ENCODE results near the gene PWWP2B. TPM values are rescaled to one million over a fixed set of nuclear protein-coding genes. Genes with fewer than 3 reads are reported as not detected.
A peak's percentile ranks its signal among the peaks of the same experiment; 100 is the strongest.

Gene PWWP2B
- total and polyA plus RNA-seq, 2 of the 4 experiments (the other 2 are of a cell fraction) = 1.7 to 2.2 TPM

GRCh38 chr10:132415255-132415654 lies 18.3 kb downstream of the PWWP2B start:
- peak overlapping the region; percentile 85; the same call in 1 of the 2 replicates for H3K23ac ChIP-seq (ENCODE audit: low read depth, low read length)
- no peaks in the 10 kb centered on the region for H3K27me3 ChIP-seq (ENCODE audit: control insufficient read depth, insufficient read depth, low read length)
- H3K56ac ChIP-seq (ENCODE audit: extremely low read depth, insufficient read depth, low read length) = no peak overlapping the region
- no TSS peak for BruUV-seq (replicated peaks)
- H2BK120ac ChIP-seq (ENCODE audit: low read depth, low read length) = no peak overlapping the region
- no peak overlapping the region for H3K18ac ChIP-seq (ENCODE audit: low read depth, low read length)
- no peak overlapping the region for H4K5ac ChIP-seq (ENCODE audit: low read depth, low read length)
- POLR2A ChIA-PET (ENCODE audit: unreplicated experiment) = no interaction called here
- DNase-seq (no peak), ATAC-seq (ENCODE audit: low read depth) (no peak)
- CTCF ChIA-PET = no interaction called here
- H3K36me3 ChIP-seq (ENCODE audit: control insufficient read depth, insufficient read depth, low read length) = no peaks in the 10 kb centered on the region
- H3K4me3 ChIP-seq (ENCODE audit: insufficient read depth, low read depth, low read length) = no peak overlapping the region
- in situ Hi-C loops (cut with MboI; ENCODE audit: low sequenced_read_pairs) = no loop called here
- H4K8ac ChIP-seq (ENCODE audit: low read depth in 2 of 2, low read length in 2 of 2) = no peak overlapping the region
- peak overlapping the region; percentile 65; the same call in 1 of the 2 replicates for H2AK5ac ChIP-seq (ENCODE audit: low read depth, low read length)
- no peak overlapping the region for H2AFZ ChIP-seq (replicated peaks; ENCODE audit: low read length, poor library complexity)
- peak overlapping the region; percentile 80 for H2BK5ac ChIP-seq (ENCODE audit: low read depth, low read length, poor library complexity, severe bottlenecking)
- dilution Hi-C loops (cut with HindIII; ENCODE audit: low sequenced_read_pairs, unreplicated experiment) = no loop called here
- 83 to 100% methylated on average over 1 to 5 of the region's 5 CpGs for WGBS, 2 experiments (ENCODE audit: extremely low coverage in 2 of 2, insufficient read length in 1 of 2)
- intact Hi-C loops (cut with micrococcal nuclease) = no loop called here
- H4K91ac ChIP-seq (ENCODE audit: insufficient read depth, low read depth, low read length) = no peak overlapping the region
- no peak overlapping the region for H3K4me2 ChIP-seq (ENCODE audit: low read depth, low read length)
- no peak overlapping the region for H3K27ac ChIP-seq (ENCODE audit: insufficient read depth, low read length)
- peaks cover 1% of the 10 kb centered on the region; the same call in 1 of the 2 replicates for H3K4me1 ChIP-seq (ENCODE audit: control insufficient read depth, insufficient read depth, low read length)
- 0 out of 2 replicates have a peak overlapping the region, but pooled peaks have one; percentile 59 for H3K14ac ChIP-seq (replicated peaks; ENCODE audit: low read depth, low read length)
- no peak overlapping the region for H2BK15ac ChIP-seq (ENCODE audit: low read depth, low read length)
- H2AK9ac ChIP-seq (replicated peaks; ENCODE audit: low read depth, low read length, poor library complexity) = peak overlapping the region; percentile 61
- TF ChIP-seq MXI1 (IDR thresholded peaks at IDR 0.05; ENCODE audit: borderline replicate concordance, low read depth, low read length) (no peak), RAD21 (IDR thresholded peaks at IDR 0.05; ENCODE audit: low read length) (no peak), POLR2A (IDR thresholded peaks at IDR 0.05; ENCODE audit: low read depth, low read length) (no peak), MAZ (IDR thresholded peaks at IDR 0.05; ENCODE audit: borderline replicate concordance, low read depth, low read length) (no peak)
- no peak overlapping the region for H3K4ac ChIP-seq (ENCODE audit: low read depth, low read length)
- H3K9me1 ChIP-seq (ENCODE audit: insufficient read depth, low read length) = peaks cover 9% of the 10 kb centered on the region
- peaks cover 0 to 14% of the 10 kb centered on the region in 2 experiments; a peak in 2 of 4 replicates for H3K79me1 ChIP-seq (ENCODE audit: low read depth in 1 of 2, low read length in 2 of 2)
- H2BK20ac ChIP-seq (ENCODE audit: low read depth, low read length) = no peak overlapping the region
- H4K20me1 ChIP-seq (ENCODE audit: insufficient read depth, low read length) = peaks cover 12% of the 10 kb centered on the region
- H3K9ac ChIP-seq (ENCODE audit: low read depth, low read length) = no peak overlapping the region
- H3K9me3 ChIP-seq (ENCODE audit: control insufficient read depth, insufficient read depth, low read length) = no peaks in the 10 kb centered on the region

Data from IMR-90 (cell line).